IMR-90 (cell line): Measurements from ENCODE around the gene ZNF714. TPM values are rescaled to one million over a fixed set of nuclear protein-coding genes. Genes with fewer than 3 reads are reported as not detected.

Experiments used
- ATAC-seq: fragments of 200-7000 bp; cut with Tn5 transposase; 2 replicates; pipeline ENCODE4 v1.9.1; 2020; ENCODE audit warnings: low read depth, mild to moderate bottlenecking, moderate library complexity
- BruUV-seq: library from RNA; stranded (reverse); fragments of 400-500 nt; replicated peaks from 2 replicates; lab custom pipeline; 2021; lab: Mats Ljungman, UMichigan
- CTCF ChIA-PET: fragments of 300-600 bp; formaldehyde crosslinking; extraction: SDS; loops from one replicate; lab custom pipeline; 2021; ENCODE audit warnings: antibody characterized with exemption; lab: Yijun Ruan, JAX
- POLR2A ChIA-PET: fragments of 300-600 bp; sonication (Branson Sonifier 250); formaldehyde crosslinking; loops from one replicate; lab custom pipeline; 2022; ENCODE audit warnings: antibody characterized with exemption; ENCODE audit not compliant: unreplicated experiment; lab: Charles Lee
- DNase-seq: peaks from one replicate; pipeline ENCODE4 v3.0.0; 2013
- H2AFZ ChIP-seq: replicated peaks from 2 replicates; pipeline ENCODE3; 2013; ENCODE audit warnings: low read length, mild to moderate bottlenecking; ENCODE audit not compliant: poor library complexity
- H2AK5ac ChIP-seq: 2 replicates; pipeline ENCODE4 v1.6.1; 2013; ENCODE audit warnings: low read depth, low read length, inconsistent platforms
- H2AK9ac ChIP-seq: replicated peaks from 2 replicates; pipeline ENCODE3; 2013; ENCODE audit warnings: mild to moderate bottlenecking, low read depth, low read length, moderate library complexity; ENCODE audit not compliant: poor library complexity
- H2BK120ac ChIP-seq: 2 replicates; pipeline ENCODE4 v1.6.1; 2013; ENCODE audit warnings: low read depth, low read length, inconsistent platforms
- H2BK15ac ChIP-seq: 3 replicates; pipeline ENCODE4 v1.6.1; 2013; ENCODE audit warnings: low read depth, low read length, inconsistent platforms
- H2BK20ac ChIP-seq: 2 replicates; pipeline ENCODE4 v1.6.1; 2013; ENCODE audit warnings: low read depth, mild to moderate bottlenecking, inconsistent platforms, low read length, moderate library complexity
- H2BK5ac ChIP-seq: 2 replicates; pipeline ENCODE4 v1.6.1; 2013; ENCODE audit warnings: mild to moderate bottlenecking, low read depth, low read length, inconsistent platforms; ENCODE audit not compliant: poor library complexity, severe bottlenecking
- H3K14ac ChIP-seq: replicated peaks from 2 replicates; pipeline ENCODE4 v1.6.1; 2013; ENCODE audit warnings: low read depth, low read length, inconsistent platforms
- H3K18ac ChIP-seq: 2 replicates; pipeline ENCODE4 v1.6.1; 2013; ENCODE audit warnings: low read depth, low read length, control low read depth
- H3K23ac ChIP-seq: 2 replicates; pipeline ENCODE4 v1.6.1; 2013; ENCODE audit warnings: low read depth, low read length, inconsistent platforms
- H3K27ac ChIP-seq: 2 replicates; pipeline ENCODE4 v1.5.1; 2013; ENCODE audit warnings: mild to moderate bottlenecking, control low read depth, low read length; ENCODE audit not compliant: insufficient read depth
- H3K27me3 ChIP-seq: 2 replicates; pipeline ENCODE4 v1.6.1; 2013; ENCODE audit warnings: low read length; ENCODE audit not compliant: control insufficient read depth, insufficient read depth
- H3K36me3 ChIP-seq: 2 replicates; pipeline ENCODE4 v1.6.1; 2013; ENCODE audit warnings: low read length, mixed read lengths; ENCODE audit not compliant: control insufficient read depth, insufficient read depth
- H3K4ac ChIP-seq: 2 replicates; pipeline ENCODE4 v1.6.1; 2013; ENCODE audit warnings: low read depth, low read length, inconsistent platforms
- H3K4me1 ChIP-seq: 2 replicates; pipeline ENCODE4 v1.6.1; 2013; ENCODE audit warnings: low read length, mixed read lengths; ENCODE audit not compliant: control insufficient read depth, insufficient read depth
- H3K4me2 ChIP-seq: 2 replicates; pipeline ENCODE4 v1.6.1; 2013; ENCODE audit warnings: low read depth, mild to moderate bottlenecking, control low read depth, low read length, moderate library complexity
- H3K4me3 ChIP-seq: 2 replicates; pipeline ENCODE4 v1.5.1; 2013; ENCODE audit warnings: low read depth, mild to moderate bottlenecking, control low read depth, low read length, moderate library complexity; ENCODE audit not compliant: insufficient read depth
- H3K56ac ChIP-seq: 2 replicates; pipeline ENCODE4 v1.6.1; 2013; ENCODE audit warnings: low read length, inconsistent platforms; ENCODE audit not compliant: insufficient read depth; ENCODE audit errors: extremely low read depth
- H3K79me1 ChIP-seq, 2 experiments: 2 replicates each; pipeline ENCODE4 v1.6.1; 2013; ENCODE audit warnings: low read length in 2 of 2, inconsistent platforms in 1 of 2, low read depth in 1 of 2
- H3K9ac ChIP-seq: 2 replicates; pipeline ENCODE4 v1.6.1; 2013; ENCODE audit warnings: low read depth, low read length, control low read depth
- H3K9me1 ChIP-seq: 2 replicates; pipeline ENCODE4 v1.6.1; 2013; ENCODE audit warnings: low read length, inconsistent platforms; ENCODE audit not compliant: insufficient read depth
- H3K9me3 ChIP-seq: 2 replicates; pipeline ENCODE4 v1.6.1; 2013; ENCODE audit warnings: low read length; ENCODE audit not compliant: control insufficient read depth, insufficient read depth
- H4K20me1 ChIP-seq: 2 replicates; pipeline ENCODE4 v1.6.1; 2013; ENCODE audit warnings: low read length, inconsistent platforms; ENCODE audit not compliant: insufficient read depth
- H4K5ac ChIP-seq: 2 replicates; pipeline ENCODE4 v1.6.1; 2013; ENCODE audit warnings: mild to moderate bottlenecking, low read depth, low read length, control low read depth
- H4K8ac ChIP-seq, 2 experiments: 2 replicates each; pipeline ENCODE4 v1.6.1; 2013; ENCODE audit warnings: low read depth in 2 of 2, low read length in 2 of 2, control low read depth in 1 of 2, inconsistent platforms in 1 of 2
- H4K91ac ChIP-seq: 2 replicates; pipeline ENCODE4 v1.6.1; 2013; ENCODE audit warnings: low read depth, low read length, inconsistent platforms; ENCODE audit not compliant: insufficient read depth
- BHLHE40 ChIP-seq: fragments of 150-350 bp; IDR thresholded peaks from 2 replicates; pipeline ENCODE4 v1.6.1; 2016; ENCODE audit warnings: mild to moderate bottlenecking, low read depth, low read length
- CHD1 ChIP-seq: IDR thresholded peaks from 2 replicates; pipeline ENCODE4 v1.6.1; 2012; ENCODE audit warnings: low read depth, low read length, improper control_type of control experiment
- ELK1 ChIP-seq: fragments of 150-350 bp; IDR thresholded peaks from 2 replicates; pipeline ENCODE4 v1.6.1; 2016; ENCODE audit warnings: low read depth, mild to moderate bottlenecking, low read length, moderate library complexity, borderline replicate concordance
- FOS ChIP-seq: fragments of 150-350 bp; IDR thresholded peaks from 2 replicates; pipeline ENCODE4 v1.6.1; 2016; ENCODE audit warnings: low read depth, low read length
- MAFK ChIP-seq: IDR thresholded peaks from 2 replicates; pipeline ENCODE4 v1.6.1; 2012; ENCODE audit warnings: low read depth, low read length, improper control_type of control experiment
- RAD21 ChIP-seq: IDR thresholded peaks from 2 replicates; pipeline ENCODE4 v1.6.1; 2012; ENCODE audit warnings: low read length, improper control_type of control experiment
- RCOR1 ChIP-seq: IDR thresholded peaks from 2 replicates; pipeline ENCODE4 v1.6.1; 2012; ENCODE audit warnings: mild to moderate bottlenecking, low read length, improper control_type of control experiment; ENCODE audit not compliant: insufficient replicate concordance
- dilution Hi-C: fragments of 300-500 bp; cut with HindIII; formaldehyde crosslinking; loops from one replicate; pipeline ENCODE4 v1.14.3; 2018; ENCODE audit warnings: low sequenced_read_pairs; ENCODE audit not compliant: unreplicated experiment
- in situ Hi-C: fragments of 300-500 bp; cut with MboI; formaldehyde crosslinking; loops from 3 replicates; pipeline ENCODE4 v1.14.3; 2019; ENCODE audit warnings: low sequenced_read_pairs, inconsistent platforms, mixed read lengths
- intact Hi-C: fragments of 100-400 bp; cut with micrococcal nuclease; formaldehyde crosslinking; loops from 2 replicates; pipeline ENCODE4 v1.10.0; 2022
- polyA plus RNA-seq, 3 experiments: library from polyadenylated mRNA; depleted of rRNA; stranded (reverse); fragments of >200 nt; gene quantifications; 2 replicates each; pipeline ENCODE4 v1.2.3, GENCODE V29; 2012; ENCODE audit warnings: low replicate concordance in 1 of 3
- total RNA-seq: library from RNA; depleted of rRNA; stranded (reverse); fragments of >200 nt; gene quantifications from 2 replicates; pipeline ENCODE4 v1.2.3, GENCODE V29; 2012
- TF ChIP-seq, protein P1 (sequence below): conservative IDR thresholded peaks from 2 replicates; pipeline ENCODE4 v1.5.1; 2012; ENCODE audit warnings: mild to moderate bottlenecking, low read depth, low read length, improper control_type of control experiment
- TF ChIP-seq, protein P2 (sequence below): fragments of 150-350 bp; IDR thresholded peaks from 2 replicates; pipeline ENCODE4 v1.6.1; 2017; ENCODE audit warnings: mild to moderate bottlenecking, antibody characterized with exemption, low read length, low read depth

The ZNF714 gene
- total and polyA plus RNA-seq, 2 of the 4 experiments (the other 2 are of a cell fraction), result 7.2 to 14.3 TPM

DNA sequence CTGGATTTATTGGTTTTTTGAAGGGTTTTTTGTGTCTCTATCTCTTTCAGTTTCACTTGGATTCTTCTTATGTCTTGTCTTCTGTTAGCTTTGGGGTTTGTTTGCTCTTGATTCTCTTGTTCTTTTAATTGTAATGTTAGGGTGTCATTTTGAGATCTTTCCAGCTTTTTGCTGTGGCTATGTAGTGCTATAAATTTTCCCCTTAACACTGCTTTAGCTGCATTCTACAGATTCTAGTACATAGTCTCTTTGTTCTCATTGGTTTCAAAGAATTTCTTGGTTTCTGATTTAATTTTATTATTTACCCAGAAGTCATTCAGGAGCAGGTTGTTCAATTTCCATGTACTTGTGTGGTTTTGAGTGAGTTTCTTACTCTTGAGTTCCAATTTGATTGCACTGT lies 37.0 kb upstream of the ZNF714 start:
- Histone ChIP-seq H2BK5ac (no peak overlapping the region), H3K14ac (no peak overlapping the region), H2BK20ac (no peak overlapping the region), H2AK9ac (no peak overlapping the region), H3K36me3 (peaks cover 14% of the 10 kb centered on the region), H4K20me1 (no peaks in the 10 kb centered on the region), H3K18ac (no peak overlapping the region), H3K4me2 (no peak overlapping the region), H3K23ac (no peak overlapping the region), H3K27ac (no peak overlapping the region), H3K27me3 (no peaks in the 10 kb centered on the region), H2AK5ac (no peak overlapping the region), H3K9me3 (peaks cover 9% of the 10 kb centered on the region; the same call in 1 of the 2 replicates), H3K79me1 (peaks cover 2 to 6% of the 10 kb centered on the region in 2 experiments; a peak in 3 of 4 replicates), H3K4me3 (no peak overlapping the region), H3K9me1 (no peaks in the 10 kb centered on the region), H4K5ac (no peak overlapping the region), H4K91ac (no peak overlapping the region), H4K8ac (no peak overlapping the region), H2BK15ac (no peak overlapping the region), H3K4me1 (no peaks in the 10 kb centered on the region), H3K9ac (no peak overlapping the region), H2BK120ac (no peak overlapping the region), H3K4ac (no peak overlapping the region), H3K56ac (no peak overlapping the region), H2AFZ (no peak overlapping the region)
- TF ChIP-seq RCOR1 (no peak), CHD1 (no peak), RAD21 (no peak), BHLHE40 (no peak), ELK1 (no peak), MAFK (no peak), FOS (no peak)
- TF ChIP-seq, protein P1, sequence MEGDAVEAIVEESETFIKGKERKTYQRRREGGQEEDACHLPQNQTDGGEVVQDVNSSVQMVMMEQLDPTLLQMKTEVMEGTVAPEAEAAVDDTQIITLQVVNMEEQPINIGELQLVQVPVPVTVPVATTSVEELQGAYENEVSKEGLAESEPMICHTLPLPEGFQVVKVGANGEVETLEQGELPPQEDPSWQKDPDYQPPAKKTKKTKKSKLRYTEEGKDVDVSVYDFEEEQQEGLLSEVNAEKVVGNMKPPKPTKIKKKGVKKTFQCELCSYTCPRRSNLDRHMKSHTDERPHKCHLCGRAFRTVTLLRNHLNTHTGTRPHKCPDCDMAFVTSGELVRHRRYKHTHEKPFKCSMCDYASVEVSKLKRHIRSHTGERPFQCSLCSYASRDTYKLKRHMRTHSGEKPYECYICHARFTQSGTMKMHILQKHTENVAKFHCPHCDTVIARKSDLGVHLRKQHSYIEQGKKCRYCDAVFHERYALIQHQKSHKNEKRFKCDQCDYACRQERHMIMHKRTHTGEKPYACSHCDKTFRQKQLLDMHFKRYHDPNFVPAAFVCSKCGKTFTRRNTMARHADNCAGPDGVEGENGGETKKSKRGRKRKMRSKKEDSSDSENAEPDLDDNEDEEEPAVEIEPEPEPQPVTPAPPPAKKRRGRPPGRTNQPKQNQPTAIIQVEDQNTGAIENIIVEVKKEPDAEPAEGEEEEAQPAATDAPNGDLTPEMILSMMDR, result no peak
- TF ChIP-seq, protein P2, sequence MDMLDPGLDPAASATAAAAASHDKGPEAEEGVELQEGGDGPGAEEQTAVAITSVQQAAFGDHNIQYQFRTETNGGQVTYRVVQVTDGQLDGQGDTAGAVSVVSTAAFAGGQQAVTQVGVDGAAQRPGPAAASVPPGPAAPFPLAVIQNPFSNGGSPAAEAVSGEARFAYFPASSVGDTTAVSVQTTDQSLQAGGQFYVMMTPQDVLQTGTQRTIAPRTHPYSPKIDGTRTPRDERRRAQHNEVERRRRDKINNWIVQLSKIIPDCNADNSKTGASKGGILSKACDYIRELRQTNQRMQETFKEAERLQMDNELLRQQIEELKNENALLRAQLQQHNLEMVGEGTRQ, result no peak
- BruUV-seq, result no TSS peak
- in situ Hi-C loops (no loop called here), intact Hi-C loops (no loop called here), dilution Hi-C loops (no loop called here)
- ChIA-PET POLR2A (no interaction called here), CTCF (no interaction called here)
- no peak for DNase-seq
- no peak for ATAC-seq
